Hematopoietic multipotent progenitor cell treated with erythropoietin and hydrocortisone succinate and interleukin-3 and kit ligand, for 15 days (in vitro differentiated cells): ENCODE results near the gene RASSF8.

Source experiments
- DNase-seq: peaks from one replicate; pipeline ENCODE4 v3.0.0-alpha.2; 2015; ENCODE audit warnings: low spot score

RASSF8 gene

DNA sequence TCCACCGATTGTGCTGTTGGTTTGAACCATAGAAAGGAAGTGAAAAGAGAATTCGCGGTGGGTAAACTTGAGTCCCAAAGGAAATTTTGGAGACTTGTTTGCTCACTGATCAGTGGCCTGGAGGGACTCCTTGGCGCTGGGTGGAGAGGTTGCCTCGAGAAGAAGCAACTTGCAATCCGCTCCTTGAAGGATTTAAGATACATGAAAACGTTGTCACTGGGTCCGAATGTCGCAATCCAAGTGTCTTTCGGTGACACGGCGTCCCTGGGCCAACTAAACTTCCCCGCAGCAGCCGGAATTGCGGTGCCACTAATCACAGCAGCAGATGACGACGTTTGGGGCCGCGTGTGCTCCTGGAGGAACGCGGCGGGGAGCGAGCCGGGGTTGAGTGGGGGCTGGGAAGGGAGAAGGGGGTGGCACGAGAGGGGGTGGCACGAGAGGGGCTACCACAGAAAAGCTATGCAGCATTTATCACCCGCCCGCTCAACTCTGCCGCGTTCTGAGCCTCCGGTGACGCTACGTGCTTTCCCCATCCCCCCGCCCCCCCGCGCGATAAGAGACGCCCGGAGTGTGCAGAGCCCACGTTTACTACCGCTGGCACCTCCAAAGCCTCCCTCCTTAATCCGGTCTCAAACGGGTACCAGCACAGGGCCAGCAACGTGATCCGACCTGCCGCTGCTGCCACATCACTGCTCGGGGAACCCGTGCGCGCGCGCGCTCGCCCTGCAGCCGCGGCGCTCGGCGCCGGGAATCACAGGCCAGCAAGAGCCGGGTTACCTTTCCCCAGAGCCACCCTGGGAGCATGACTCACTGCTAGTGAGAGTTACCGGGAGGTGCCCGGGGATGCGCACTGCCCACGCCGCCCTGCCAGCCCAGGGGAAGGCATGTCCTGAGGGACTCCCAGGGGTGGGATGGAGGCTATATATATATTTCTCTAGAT is 167.2 kb downstream of the RASSF8 start:
- no peak for DNase-seq

DNA sequence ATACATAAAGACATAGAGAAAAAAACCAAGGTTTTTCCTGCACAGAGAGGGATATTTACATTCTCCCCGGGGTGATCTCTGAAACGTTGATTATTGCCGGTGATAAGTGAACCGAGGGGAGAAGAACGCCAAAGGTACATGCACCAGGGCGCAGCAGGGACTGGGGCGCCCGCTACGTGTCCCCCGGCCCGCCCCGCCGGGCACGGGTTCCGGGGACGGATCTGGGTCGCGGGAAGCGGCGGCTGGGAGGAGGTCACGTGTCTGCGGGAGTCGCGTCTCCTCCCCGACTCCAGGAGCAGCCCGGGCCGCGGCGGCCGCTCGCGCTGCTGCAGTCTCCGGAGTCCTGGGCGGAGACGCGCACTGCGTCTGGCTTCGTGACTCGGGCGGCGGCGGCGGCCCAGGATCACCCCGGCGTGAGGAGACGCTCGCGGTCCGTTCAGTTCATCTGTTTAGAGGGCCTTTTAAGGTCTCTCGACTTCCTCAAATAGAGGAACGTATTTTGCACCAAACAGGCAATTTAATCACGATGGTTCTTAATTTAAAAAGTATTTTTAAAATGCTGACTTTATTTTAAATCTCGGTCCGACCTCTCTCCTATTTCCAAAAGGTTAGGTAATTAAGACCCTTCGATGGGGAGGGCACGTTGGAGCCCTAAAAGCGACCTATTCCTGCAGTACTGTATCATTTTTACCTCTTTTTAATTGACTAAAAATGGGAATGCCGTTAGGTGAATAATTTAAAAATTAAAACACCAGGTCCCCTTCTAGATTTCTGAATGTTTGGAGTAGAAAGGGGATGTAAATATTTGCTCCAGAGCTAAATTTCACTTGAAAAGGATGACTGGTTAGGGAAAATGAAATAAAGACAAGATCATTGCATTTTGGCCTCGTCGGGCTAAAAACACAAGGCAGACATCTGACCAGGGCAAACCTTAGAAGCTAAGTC is 168.1 kb downstream of the RASSF8 start:
- no peak for DNase-seq

DNA sequence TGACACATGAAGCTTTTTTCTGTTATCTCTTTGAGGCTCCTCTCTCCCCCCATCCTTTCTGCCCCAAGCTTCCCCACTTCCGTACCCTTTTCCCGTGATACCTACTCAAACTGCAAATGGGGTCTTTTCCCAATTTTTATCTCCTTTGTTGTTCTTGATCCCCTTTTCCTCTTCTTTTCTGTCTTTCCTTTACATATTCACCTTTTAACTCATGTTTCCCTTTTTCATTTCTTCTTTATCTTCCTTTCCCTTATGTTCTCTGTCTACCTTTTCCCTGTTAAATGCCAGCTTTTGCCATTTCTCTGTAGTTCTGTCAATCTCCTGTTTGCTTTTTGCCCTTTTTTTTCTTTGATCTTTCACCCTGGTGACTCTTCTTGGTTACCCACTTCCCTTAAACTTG is 168.9 kb downstream of the RASSF8 start:
- no peak for DNase-seq

DNA sequence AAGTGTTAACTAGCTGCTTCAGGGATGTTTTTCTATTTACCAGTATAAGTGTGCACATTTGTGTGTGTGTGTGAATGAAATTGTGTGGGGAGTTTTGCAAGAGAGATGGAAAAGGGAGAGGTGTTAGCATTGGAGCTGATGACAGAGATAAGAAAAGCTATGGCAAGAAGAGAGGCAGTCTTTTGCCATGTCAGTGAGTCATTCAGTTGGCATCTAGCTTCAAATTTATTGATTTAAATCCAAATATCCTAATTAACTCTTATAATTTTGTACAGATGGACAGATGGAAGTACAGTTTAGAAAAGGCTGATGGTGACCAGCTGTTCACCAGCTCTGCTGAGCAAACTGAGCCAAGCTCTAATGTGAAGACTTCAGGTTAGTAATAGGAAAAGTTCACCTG is 169.7 kb downstream of the RASSF8 start:
- no peak for DNase-seq
